Stimulated activated effector memory CD8-positive, alpha-beta T cell treated with anti-CD3 and anti-CD28 coated beads, Interleukin-12 subunit alpha, Interleukin-12 subunit beta, amount 100 ng/mL, for 72 hours (primary cell): ENCODE results near the gene ZNF726.
"Not testable (repeated sequence)": the region's sequence is repeated elsewhere in the genome, so short reads cannot be mapped to it uniquely, and the experiment has no call there.

Experiments used
- ATAC-seq: fragments of 150-1000 bp; cut with Tn5 transposase; 2 replicates; pipeline ENCODE4 v1.10.0; 2021
- DNase-seq, 2 donors: peaks; one replicate each; pipeline ENCODE4 v3.0.0; 2021 to 2022; ENCODE audit warnings: low spot score in 2 of 2
- H3K27ac Mint-ChIP-seq: one replicate; pipeline ENCODE4 v1.8.0; 2022; ENCODE audit warnings: mild to moderate bottlenecking, mixed read lengths
- H3K36me3 Mint-ChIP-seq: one replicate; pipeline ENCODE4 v1.8.0; 2022; ENCODE audit warnings: mild to moderate bottlenecking, mixed read lengths
- H3K4me1 Mint-ChIP-seq: one replicate; pipeline ENCODE4 v1.8.0; 2022; ENCODE audit warnings: mixed read lengths
- H3K4me3 Mint-ChIP-seq: one replicate; pipeline ENCODE4 v1.8.0; 2022; ENCODE audit warnings: mild to moderate bottlenecking, mixed read lengths
- H3K9me3 Mint-ChIP-seq: one replicate; pipeline ENCODE4 v1.8.0; 2022; ENCODE audit warnings: mixed read lengths

ZNF726 gene

DNA sequence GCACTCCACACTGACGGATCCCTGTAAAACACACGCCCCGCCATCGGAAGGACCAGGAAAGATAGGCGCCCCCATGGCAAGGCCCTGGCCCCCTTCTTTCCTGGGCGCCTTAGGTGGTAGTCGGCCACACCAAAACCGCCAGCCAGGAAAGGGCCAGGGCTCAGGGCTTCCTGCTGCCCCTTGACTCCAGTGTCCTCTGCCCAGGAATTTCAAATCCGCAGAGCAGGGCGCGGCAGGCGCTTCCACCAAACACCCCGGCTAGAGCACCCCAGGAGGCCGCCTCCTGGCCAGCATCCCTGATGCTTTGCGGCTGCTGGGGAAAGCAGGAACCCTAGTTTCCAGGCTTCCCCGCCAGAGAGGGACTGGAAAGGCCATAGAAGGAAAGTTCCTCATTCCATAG lies 57.5 kb downstream of the ZNF726 start:
- ATAC-seq (no peak), DNase-seq (no peak)
- H3K27ac Mint-ChIP-seq: no peak overlapping the region
- no peaks in the 10 kb centered on the region for H3K36me3 Mint-ChIP-seq
- H3K4me1 Mint-ChIP-seq: no peaks in the 10 kb centered on the region
- H3K9me3 Mint-ChIP-seq: no peaks in the 10 kb centered on the region
- no peak overlapping the region for H3K4me3 Mint-ChIP-seq

DNA sequence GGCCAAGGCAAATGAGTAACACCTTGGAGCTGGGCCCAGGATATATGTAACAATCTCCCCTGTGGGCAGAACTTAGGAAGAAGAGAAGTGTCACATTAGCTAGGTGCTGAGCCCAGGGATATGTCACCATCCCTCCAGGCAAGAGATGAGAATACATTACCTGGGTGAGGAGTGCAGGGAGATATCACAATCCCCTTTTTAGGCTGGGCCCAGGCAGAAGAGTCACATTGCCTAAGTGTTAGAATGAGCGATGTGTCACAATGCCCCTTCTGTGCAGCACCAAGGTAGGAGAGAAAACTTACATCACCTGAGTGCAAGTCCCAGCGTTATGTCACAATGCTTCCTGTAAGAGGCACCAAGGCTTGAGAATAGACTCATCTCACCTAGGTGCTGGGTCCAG lies 60.3 kb downstream of the ZNF726 start:
- no peak overlapping the region for H3K27ac Mint-ChIP-seq
- H3K4me3 Mint-ChIP-seq: no peak overlapping the region
- DNase-seq (no peak), ATAC-seq (no peak)
- H3K4me1 Mint-ChIP-seq: no peaks in the 10 kb centered on the region
- no peaks in the 10 kb centered on the region for H3K9me3 Mint-ChIP-seq
- no peaks in the 10 kb centered on the region for H3K36me3 Mint-ChIP-seq

DNA sequence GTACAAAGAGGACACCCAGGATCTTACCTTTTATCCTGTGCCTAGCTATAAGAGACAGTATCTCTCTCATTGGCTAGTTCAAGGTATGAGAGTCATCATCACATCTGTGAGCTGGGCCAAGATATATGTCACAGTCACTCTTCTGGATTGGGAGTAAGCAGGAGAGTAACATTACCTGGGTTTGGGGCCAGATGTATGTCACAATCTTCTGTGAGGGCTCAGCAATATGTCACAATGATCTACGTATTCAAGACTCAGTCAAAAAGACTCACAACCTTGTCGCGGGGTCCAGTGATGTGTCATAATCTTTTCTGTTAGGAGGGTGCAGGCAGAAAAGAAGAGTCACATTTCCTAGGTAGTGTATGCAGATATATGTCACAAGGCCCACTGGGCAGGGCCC lies 61.9 kb downstream of the ZNF726 start:
- not testable (repeated sequence) for DNase-seq, H3K27ac Mint-ChIP-seq, H3K4me1 Mint-ChIP-seq, ATAC-seq, H3K4me3 Mint-ChIP-seq, H3K9me3 Mint-ChIP-seq, H3K36me3 Mint-ChIP-seq

DNA sequence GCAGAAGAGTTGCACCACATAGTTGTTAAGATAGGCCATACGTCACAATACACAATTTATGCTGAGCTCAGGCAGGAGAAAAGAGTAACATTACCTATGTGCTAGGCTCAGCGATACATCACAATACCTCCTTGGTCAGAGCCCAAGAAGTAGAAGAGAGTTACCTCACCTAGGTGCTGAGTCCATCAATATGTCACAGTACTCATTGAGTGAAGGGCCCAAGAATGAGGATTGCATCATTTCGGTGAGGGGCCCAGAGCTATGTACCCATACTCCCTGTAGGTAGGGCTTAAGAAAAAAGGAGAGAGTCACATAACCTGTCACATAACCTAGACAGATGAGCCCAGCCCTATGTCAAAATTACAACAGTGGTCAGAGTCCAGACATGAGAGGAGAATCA lies 62.6 kb downstream of the ZNF726 start:
- not testable (repeated sequence) for H3K27ac Mint-ChIP-seq, H3K36me3 Mint-ChIP-seq, H3K9me3 Mint-ChIP-seq, ATAC-seq, DNase-seq, H3K4me1 Mint-ChIP-seq, H3K4me3 Mint-ChIP-seq

DNA sequence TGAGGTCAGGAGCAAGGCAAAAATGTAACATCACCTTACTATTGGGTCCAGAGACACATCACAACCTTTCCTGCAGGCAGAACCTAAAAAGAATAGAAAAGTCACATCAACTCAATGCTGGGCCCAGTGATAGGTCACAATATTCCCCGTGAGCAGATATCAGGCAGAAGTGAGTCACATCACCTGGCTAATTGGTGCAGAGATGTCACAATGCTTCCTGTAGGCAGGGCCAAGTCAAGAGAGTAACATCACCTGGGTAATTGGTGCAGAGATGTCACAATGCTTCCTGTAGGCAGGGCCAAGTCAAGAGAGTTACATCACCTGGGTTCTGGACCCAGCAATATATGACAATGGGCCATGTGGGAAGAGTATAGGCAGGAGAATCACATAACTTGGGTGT lies 63.4 kb downstream of the ZNF726 start:
- Mint-ChIP-seq H3K36me3 (no peaks in the 10 kb centered on the region), H3K9me3 (no peaks in the 10 kb centered on the region), H3K4me1 (no peaks in the 10 kb centered on the region), H3K4me3 (no peak overlapping the region), H3K27ac (no peak overlapping the region)
- ATAC-seq (no peak), DNase-seq (no peak)

DNA sequence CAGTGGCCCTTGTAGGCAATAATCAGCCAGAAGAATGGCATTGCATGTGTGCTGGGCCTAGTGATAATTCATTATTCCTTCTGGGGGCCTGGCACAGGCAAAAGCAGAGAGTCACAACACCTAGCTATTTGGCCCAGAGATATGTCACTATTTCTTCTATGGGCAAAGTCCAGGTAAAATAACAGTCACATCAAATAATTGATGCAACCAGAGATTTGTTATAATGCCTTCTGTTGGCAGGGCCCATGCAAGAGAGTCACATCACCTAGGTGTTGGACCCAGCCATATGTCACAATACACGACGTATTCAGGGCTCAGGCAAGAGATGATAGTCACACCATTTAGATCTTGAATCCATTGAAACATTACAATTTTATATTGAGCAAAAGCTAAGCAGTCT lies 66.1 kb downstream of the ZNF726 start:
- no peak for DNase-seq
- ATAC-seq: no peak
- no peaks in the 10 kb centered on the region for H3K4me1 Mint-ChIP-seq

DNA sequence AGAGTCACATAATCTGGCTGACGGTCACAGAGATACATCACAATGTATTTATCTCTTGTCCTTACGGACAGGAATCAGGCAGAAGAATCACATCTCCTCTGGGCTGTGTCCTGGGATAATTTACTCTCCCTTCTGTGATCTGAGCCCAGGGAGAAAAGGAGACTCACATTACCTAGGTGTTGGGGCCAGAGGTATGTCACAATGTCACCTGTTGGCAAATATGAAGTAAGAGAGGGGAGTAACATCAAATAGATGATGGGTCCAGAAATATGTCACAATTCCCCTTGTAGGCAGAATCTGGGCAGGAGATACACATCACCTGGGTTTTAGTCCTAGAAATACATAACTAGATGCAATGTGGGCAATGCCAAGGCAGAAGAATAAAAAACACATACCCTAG lies 67.2 kb downstream of the ZNF726 start:
- ATAC-seq (no peak), DNase-seq (no peak)
- Mint-ChIP-seq H3K9me3 (no peaks in the 10 kb centered on the region), H3K4me3 (no peak overlapping the region), H3K4me1 (no peaks in the 10 kb centered on the region), H3K36me3 (no peaks in the 10 kb centered on the region), H3K27ac (no peak overlapping the region)

More for the DNA sequence above, 66.1 kb downstream of the ZNF726 start:
- no peak overlapping the region for H3K27ac Mint-ChIP-seq
- no peaks in the 10 kb centered on the region for H3K36me3 Mint-ChIP-seq
- H3K4me3 Mint-ChIP-seq: no peak overlapping the region
- no peaks in the 10 kb centered on the region for H3K9me3 Mint-ChIP-seq

DNA sequence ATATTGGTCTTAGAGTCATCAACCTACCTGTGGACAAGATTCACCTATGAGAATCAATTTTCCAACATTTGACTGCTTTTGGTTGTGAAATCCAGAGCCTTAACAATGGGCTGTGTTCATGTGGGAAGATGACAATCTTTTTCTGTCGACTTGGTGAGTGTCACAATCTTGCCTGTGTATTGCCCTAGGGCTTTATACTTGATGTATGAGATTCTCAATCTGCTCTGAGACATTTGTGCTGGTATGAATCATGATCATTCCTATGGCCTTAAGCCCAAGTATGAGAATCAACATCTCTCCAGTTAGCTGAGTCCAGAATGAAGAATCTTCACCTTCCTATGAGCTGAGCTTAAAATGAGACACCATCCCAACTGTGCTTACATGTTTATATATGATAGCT lies 68.7 kb downstream of the ZNF726 start:
- Mint-ChIP-seq H3K36me3 (no peaks in the 10 kb centered on the region), H3K9me3 (no peaks in the 10 kb centered on the region), H3K27ac (no peak overlapping the region), H3K4me3 (no peak overlapping the region), H3K4me1 (no peaks in the 10 kb centered on the region)
- ATAC-seq: no peak
- DNase-seq: no peak
